Adrenal gland (tissue), 12 donors: ENCODE results near the gene CD164. TPM values are rescaled to one million over a fixed set of nuclear protein-coding genes. Genes with fewer than 3 reads are reported as not detected.

ENCODE experiments used
- DNase-seq, 7 donors: peaks; one replicate each; pipeline ENCODE4 v3.0.0-alpha.2; 2019 to 2020
- H3K27ac ChIP-seq, 5 donors: fragments of 200-600 bp; sonication (generic) in 4 of 5; 1 replicate in 3 of 5; 2 replicates in 2 of 5; pipeline versions ENCODE4 v1.5.1 to v1.8.0; 2016 to 2020; ENCODE audit warnings: mild to moderate bottlenecking in 1 of 5
- H3K27me3 ChIP-seq: fragments of 200-600 bp; 2 replicates; pipeline ENCODE4 v1.8.0; 2021
- H3K36me3 ChIP-seq, 2 donors: fragments of 200-600 bp; replicated peaks in 1 of 2; 1 replicate in 1 of 2; 2 replicates in 1 of 2; pipeline versions ENCODE4 v1.5.1 to v1.8.0; 2018 to 2022
- H3K4me1 ChIP-seq, 2 donors: fragments of 200-600 bp; replicated peaks in 1 of 2; 1 replicate in 1 of 2; 2 replicates in 1 of 2; pipeline versions ENCODE4 v1.5.1 to v1.8.0; 2018 to 2021
- H3K4me3 ChIP-seq, 4 donors: fragments of 200-600 bp; sonication (generic) in 3 of 4; one replicate each; pipeline ENCODE4 v1.5.1; 2016 to 2018
- H3K9me3 ChIP-seq, 3 donors: fragments of 200-600 bp; sonication (generic) in 1 of 3; replicated peaks in 1 of 3; 1 replicate in 2 of 3; 2 replicates in 1 of 3; pipeline versions ENCODE4 v1.5.1 to v1.8.0; 2016 to 2021
- POLR2A ChIP-seq, 2 donors: fragments of 450-650 bp; IDR thresholded peaks; one replicate each; pipeline ENCODE4 v1.6.1; 2017; ENCODE audit warnings: antibody characterized with exemption in 2 of 2, mild to moderate bottlenecking in 2 of 2, moderate library complexity in 1 of 2
- WGBS, 4 donors: extraction: QIAGEN DNeasy Blood & Tissue Kit in 2 of 4; methylation state at CpG; one replicate each; pipeline versions ENCODE4 v1.1.5 to v1.1.7; 2013 to 2017; 5-methylcytosine and 5-hydroxymethylcytosine counted together
- intact Hi-C, 2 donors: fragments of 100-400 bp; cut with DNase I; formaldehyde crosslinking; loops; one replicate each; pipeline versions ENCODE4 v1.14.1 to v1.15.0; 2022 to 2023
- polyA plus RNA-seq, 3 donors: library from polyadenylated mRNA; stranded (reverse); fragments of 200-250 nt in 2 of 3; fragments of 350-450 nt in 1 of 3; fragmentation: Illumina TruSeq in 1 of 3; extraction: RNeasy Lipid Tissue Mini Kit (QIAGEN cat#74804) in 1 of 3; gene quantifications; one replicate each; pipeline ENCODE4 v1.2.3, GENCODE V29; 2013 to 2014
- total RNA-seq, 9 donors: library from RNA; depleted of rRNA in 4 of 9; stranded (reverse); fragments of >200 nt in 4 of 9; fragments of 120-200 nt in 1 of 9; fragmentation: NEBNext Ultra II Directional in 1 of 9; extraction: Animal tissue kit (Norgen Biotek cat#: 25700) in 1 of 9; gene quantifications; one replicate each; pipeline versions ENCODE4 v1.1.0 to v1.2.4, GENCODE V29; 2013 to 2023
- TF ChIP-seq, protein P1 (sequence below), 6 experiments: fragments of 450-650 bp in 4 of 6; fragments of 200-600 bp in 2 of 6; sonication (generic) in 1 of 6; IDR thresholded peaks; 1 replicate in 5 of 6; 2 replicates in 1 of 6; pipeline versions ENCODE4 v1.5.1 to v1.8.0; 2016 to 2021; ENCODE audit warnings: antibody characterized with exemption in 6 of 6, mild to moderate bottlenecking in 2 of 6, moderate library complexity in 1 of 6
- donor health status: healthy with polysubstance abuse.
- donor health status: Bipolar disorder and iron deficiency.
- donor health status: DM: yes; HTN: yes; CAD: no.
- donor health status: DM: no; HTN: no; CAD: no.
- donor health status: DM: no; HTN: no; CAD: no.
- donor health status: DM: yes; HTN: yes; CAD: no.

The CD164 gene
- total and polyA plus RNA-seq, 12 donors = 89.3 to 358 (median 237) TPM

DNA sequence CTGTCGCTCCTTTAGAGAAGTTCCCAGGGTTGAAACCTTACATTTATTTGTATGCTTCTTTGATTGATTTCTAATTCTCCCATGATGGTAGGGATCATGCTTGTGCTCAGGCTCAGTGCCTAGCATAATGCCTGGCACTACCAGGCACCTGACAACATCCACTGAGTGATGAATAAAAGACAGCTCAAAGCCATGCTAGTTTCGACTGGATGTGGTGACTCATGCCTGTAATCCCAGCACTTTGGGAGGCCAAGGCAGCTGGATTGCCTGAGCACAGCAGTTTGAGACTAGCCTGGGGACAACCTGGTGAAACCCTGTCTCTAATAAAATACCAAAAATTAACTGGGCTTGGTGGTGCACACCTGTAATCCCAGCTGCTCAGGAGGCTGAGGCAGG lies 11.6 kb upstream of the CD164 start:
- TF ChIP-seq, protein P1, sequence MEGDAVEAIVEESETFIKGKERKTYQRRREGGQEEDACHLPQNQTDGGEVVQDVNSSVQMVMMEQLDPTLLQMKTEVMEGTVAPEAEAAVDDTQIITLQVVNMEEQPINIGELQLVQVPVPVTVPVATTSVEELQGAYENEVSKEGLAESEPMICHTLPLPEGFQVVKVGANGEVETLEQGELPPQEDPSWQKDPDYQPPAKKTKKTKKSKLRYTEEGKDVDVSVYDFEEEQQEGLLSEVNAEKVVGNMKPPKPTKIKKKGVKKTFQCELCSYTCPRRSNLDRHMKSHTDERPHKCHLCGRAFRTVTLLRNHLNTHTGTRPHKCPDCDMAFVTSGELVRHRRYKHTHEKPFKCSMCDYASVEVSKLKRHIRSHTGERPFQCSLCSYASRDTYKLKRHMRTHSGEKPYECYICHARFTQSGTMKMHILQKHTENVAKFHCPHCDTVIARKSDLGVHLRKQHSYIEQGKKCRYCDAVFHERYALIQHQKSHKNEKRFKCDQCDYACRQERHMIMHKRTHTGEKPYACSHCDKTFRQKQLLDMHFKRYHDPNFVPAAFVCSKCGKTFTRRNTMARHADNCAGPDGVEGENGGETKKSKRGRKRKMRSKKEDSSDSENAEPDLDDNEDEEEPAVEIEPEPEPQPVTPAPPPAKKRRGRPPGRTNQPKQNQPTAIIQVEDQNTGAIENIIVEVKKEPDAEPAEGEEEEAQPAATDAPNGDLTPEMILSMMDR (IDR thresholded peaks at IDR 0.05) = no peak
- TF ChIP-seq POLR2A (IDR thresholded peaks at IDR 0.05) = no peak
- 58 to 68% (median 61%) methylated on average over 2 of the region's 2 CpGs for WGBS, 4 donors
- intact Hi-C loops = no loop called here

DNA sequence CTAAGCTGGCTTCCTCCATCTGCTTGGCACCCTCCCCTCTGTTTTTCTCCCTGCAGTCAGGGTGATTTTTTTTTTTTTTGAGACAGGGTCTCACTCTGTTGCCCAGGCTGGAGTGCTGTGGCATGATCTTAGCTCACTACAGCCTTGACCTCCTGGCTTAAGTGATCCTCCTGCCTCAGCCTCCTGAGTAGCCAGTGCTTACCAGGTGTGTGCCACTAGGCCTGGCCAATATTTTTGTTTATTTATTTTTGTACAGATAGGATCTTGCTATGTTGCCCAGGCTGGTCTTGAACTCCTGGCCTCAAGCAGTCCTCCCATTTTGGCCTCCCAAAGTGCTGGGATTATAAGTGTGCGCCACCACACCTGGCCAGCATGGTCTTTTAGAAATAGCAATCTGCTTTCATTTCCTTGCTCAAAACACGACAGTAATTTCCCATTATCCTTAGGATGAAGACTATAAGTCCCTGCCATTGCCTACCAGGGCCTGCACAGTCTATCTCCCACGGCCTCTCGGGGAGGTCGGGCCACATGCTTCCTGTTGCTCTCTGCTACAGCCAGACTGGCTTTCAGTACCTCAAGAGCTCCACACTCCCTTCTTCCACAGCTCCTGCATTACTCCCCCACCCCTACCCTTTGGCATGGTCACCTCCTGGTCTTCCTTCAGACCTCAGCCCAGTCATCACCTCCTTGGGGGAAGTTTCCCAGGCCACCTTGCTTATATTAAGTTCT lies 11.1 kb upstream of the CD164 start:
- Histone ChIP-seq H3K36me3 (no peaks in the 10 kb centered on the region), H3K27me3 (no peaks in the 10 kb centered on the region), H3K4me3 (no peak overlapping the region), H3K4me1 (peaks cover 0 to 4% of the 10 kb centered on the region in 2 donors), H3K27ac (no peak overlapping the region), H3K9me3 (no peaks in the 10 kb centered on the region)
- WGBS, 4 donors = 67 to 91% (median 81%) methylated on average over 5 of the region's 5 CpGs
- no peak for TF ChIP-seq POLR2A (IDR thresholded peaks at IDR 0.05)
- TF ChIP-seq, protein P1 (IDR thresholded peaks at IDR 0.05) = no peak
- intact Hi-C loops = no loop called here
- no peak for DNase-seq

More for the DNA sequence above, 11.6 kb upstream of the CD164 start:
- Histone ChIP-seq H3K4me1 (peaks cover 0 to 4% of the 10 kb centered on the region in 2 donors), H3K27me3 (no peaks in the 10 kb centered on the region), H3K36me3 (no peaks in the 10 kb centered on the region), H3K27ac (no peak overlapping the region), H3K9me3 (no peaks in the 10 kb centered on the region), H3K4me3 (no peak overlapping the region)
- DNase-seq = no peak

DNA sequence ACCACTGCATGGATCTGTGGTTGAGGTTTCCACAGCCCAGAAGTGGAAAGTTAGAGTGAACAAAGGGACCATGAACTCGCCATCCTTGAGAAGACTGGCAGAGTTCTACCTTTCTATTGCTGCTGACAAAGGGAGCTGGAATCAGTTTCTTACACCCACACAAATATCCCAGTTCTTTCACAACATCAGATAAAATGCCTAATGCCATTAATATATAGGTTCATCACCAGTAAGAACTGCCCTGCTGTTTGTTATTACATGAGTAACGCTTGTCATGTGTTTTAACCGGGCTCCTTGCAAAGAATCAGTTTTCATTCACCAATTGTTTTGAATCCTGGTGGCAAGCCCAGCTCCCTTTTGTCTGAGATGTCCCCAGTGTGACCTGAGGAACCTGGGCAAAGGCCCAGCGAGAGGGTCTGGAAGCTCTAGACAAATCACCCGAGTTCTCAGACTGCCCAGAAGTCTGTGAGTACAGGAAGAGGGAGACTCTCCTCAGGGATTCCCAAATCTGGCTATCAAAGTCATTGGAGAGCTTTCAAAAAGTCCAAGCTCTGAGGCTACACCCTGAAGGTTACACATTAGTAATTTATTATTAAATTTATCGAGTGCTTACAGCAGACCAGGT lies 7.5 kb upstream of the CD164 start:
- TF ChIP-seq, protein P1 (IDR thresholded peaks at IDR 0.05) = no peak
- no peak for TF ChIP-seq POLR2A (IDR thresholded peaks at IDR 0.05)
- intact Hi-C loops = loop anchor here in 1 of 2 donors (5.0 kb wide), 1 partner anchor 287 kb away; no protein-coding TSS in a partner anchor
- Histone ChIP-seq H3K36me3 (no peaks in the 10 kb centered on the region), H3K27me3 (no peaks in the 10 kb centered on the region), H3K9me3 (no peaks in the 10 kb centered on the region), H3K27ac (no peak overlapping the region), H3K4me3 (no peak overlapping the region), H3K4me1 (peaks cover 0 to 6% of the 10 kb centered on the region in 2 donors)
- 68 to 85% (median 75%) methylated on average over 6 of the region's 6 CpGs for WGBS, 4 donors
- DNase-seq = no peak

DNA sequence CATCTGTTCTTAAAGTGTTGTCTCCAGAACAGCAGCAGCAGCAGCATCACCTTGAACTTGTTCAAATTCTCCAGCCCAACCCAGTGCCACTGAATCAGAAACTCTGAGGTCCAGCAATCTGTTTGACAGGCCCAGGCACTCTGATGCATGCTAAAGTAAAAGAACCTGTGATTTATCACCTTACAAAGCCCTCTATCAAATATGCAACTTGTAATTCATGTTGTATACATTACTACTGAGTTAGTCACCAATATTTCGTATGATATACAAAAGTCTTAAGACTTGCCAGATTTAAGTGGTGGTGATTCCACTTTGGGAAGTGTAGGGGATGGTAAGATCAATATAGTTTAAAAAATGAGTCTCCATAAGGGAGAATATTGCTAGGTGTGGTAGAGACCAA lies 6.0 kb upstream of the CD164 start:
- Histone ChIP-seq H3K27me3 (no peaks in the 10 kb centered on the region), H3K9me3 (no peaks in the 10 kb centered on the region), H3K36me3 (no peaks in the 10 kb centered on the region), H3K4me3 (no peak overlapping the region), H3K27ac (no peak overlapping the region), H3K4me1 (peaks cover 12 to 20% of the 10 kb centered on the region in 2 donors)
- intact Hi-C loops = loop anchor here in 1 of 2 donors (5.0 kb wide), 1 partner anchor 286 kb away; no protein-coding TSS in a partner anchor
- WGBS, 4 donors = 88 to 100% (median 93%) methylated on average over 1 of the region's 1 CpG
- TF ChIP-seq POLR2A (IDR thresholded peaks at IDR 0.05) = no peak
- TF ChIP-seq, protein P1 (IDR thresholded peaks at IDR 0.05) = no peak
- no peak for DNase-seq
